ENCODE results near the gene EYA2. TPM values are rescaled to one million over a fixed set of nuclear protein-coding genes. Genes with fewer than 3 reads are reported as not detected.
A peak's percentile ranks its signal among the peaks of the same experiment; 100 is the strongest.

The EYA2 gene
- total RNA-seq, 2 donors from 2014 or later: 30.0 to 31.0 TPM

DNA sequence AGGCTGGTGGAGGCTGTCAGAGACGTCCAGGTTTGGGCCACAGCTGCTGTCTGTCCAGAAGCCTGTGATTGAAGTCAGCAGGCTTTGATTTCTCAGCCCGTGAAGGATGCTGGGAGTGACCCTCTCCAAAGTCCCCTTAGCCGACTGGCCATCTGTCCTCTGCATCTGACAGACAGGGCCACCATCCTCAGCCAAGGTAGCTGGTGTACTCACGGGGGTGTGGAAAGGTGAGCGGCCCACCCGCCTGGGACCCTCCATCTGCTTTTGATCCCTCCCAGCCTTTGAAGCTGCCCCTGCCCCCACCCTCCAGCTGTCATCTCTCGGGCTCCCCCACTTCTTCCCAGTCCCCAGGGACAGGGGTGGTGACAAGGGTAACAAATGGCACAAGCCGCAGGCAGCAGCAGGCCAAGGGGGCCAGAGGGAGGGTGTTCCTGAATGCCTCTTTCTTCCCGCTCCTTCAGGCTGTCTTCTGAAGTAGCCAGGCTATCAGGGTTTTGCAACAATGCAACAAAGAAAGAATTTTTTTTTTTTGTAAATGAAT is 84.4 kb downstream of the EYA2 start:
- intact Hi-C loops (cut with DNase I): no loop called here
- Histone ChIP-seq H3K9me3 (no peaks in the 10 kb centered on the region), H3K4me3 (no peak overlapping the region), H3K36me3 (no peaks in the 10 kb centered on the region), H3K27ac (peak overlapping the region; percentile 12 to 35), H3K4me1 (replicated peaks) (no peaks in the 10 kb centered on the region), H3K27me3 (replicated peaks; ENCODE audit: insufficient read depth) (no peaks in the 10 kb centered on the region)
- 66% methylated on average over 9 of the region's 9 CpGs for WGBS
- DNase-seq (ENCODE audit: low spot score): no peak
- no peak for TF ChIP-seq CTCF (IDR thresholded peaks at IDR 0.05)
- no peak for TF ChIP-seq POLR2A (IDR thresholded peaks at IDR 0.05)
- TF ChIP-seq POLR2AphosphoS5 (IDR thresholded peaks at IDR 0.05): no peak

- TF ChIP-seq CTCF (IDR thresholded peaks at IDR 0.05): no peak
- Histone ChIP-seq H3K9me3 (no peaks in the 10 kb centered on the region), H3K4me1 (replicated peaks) (no peaks in the 10 kb centered on the region), H3K4me3 (no peak overlapping the region), H3K27me3 (replicated peaks; ENCODE audit: insufficient read depth) (no peaks in the 10 kb centered on the region), H3K27ac (no peak overlapping the region), H3K36me3 (no peaks in the 10 kb centered on the region)
- 63% methylated on average over 8 of the region's 8 CpGs for WGBS
- intact Hi-C loops (cut with DNase I): no loop called here
- DNase-seq (ENCODE audit: low spot score): no peak
Observed at GRCh38 chr20:46979603-46980241, 85.1 kb downstream of the EYA2 start.

- no peaks in the 10 kb centered on the region for H3K9me3 ChIP-seq
- no peak for DNase-seq (ENCODE audit: low spot score)
- intact Hi-C loops (cut with DNase I): no loop called here
- H3K36me3 ChIP-seq: no peaks in the 10 kb centered on the region
- H3K4me3 ChIP-seq: no peak overlapping the region
- no peak overlapping the region for H3K27ac ChIP-seq
- TF ChIP-seq POLR2AphosphoS5 (IDR thresholded peaks at IDR 0.05) (no peak), CTCF (IDR thresholded peaks at IDR 0.05) (no peak), POLR2A (IDR thresholded peaks at IDR 0.05) (no peak)
- no peaks in the 10 kb centered on the region for H3K27me3 ChIP-seq (replicated peaks; ENCODE audit: insufficient read depth)
- H3K4me1 ChIP-seq (replicated peaks): no peaks in the 10 kb centered on the region
Observed at GRCh38 chr20:46981184-46981583, 86.5 kb downstream of the EYA2 start.

DNA sequence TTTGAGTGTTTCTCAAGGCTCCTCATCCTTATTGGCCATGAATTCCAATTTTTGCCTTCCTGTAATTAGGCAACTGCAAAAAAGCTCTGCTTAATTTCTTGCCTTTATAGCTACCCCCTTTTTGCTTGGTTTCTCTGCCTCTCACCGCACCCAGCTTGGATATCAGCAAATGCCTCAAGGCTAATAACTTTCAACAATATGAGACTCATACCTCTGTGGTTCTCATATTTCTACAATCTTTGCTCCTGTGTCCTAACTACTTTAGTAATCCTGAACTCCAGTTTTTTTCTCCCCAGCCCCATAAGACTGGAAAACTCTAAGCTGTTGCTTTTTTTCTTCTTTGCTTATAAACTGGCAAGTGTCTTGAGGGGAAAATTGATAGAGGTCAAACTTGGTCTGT is 88.8 kb downstream of the EYA2 start:
- intact Hi-C loops (cut with DNase I): no loop called here
- Histone ChIP-seq H3K36me3 (no peaks in the 10 kb centered on the region), H3K9me3 (no peaks in the 10 kb centered on the region), H3K4me1 (replicated peaks) (no peaks in the 10 kb centered on the region), H3K27me3 (replicated peaks; ENCODE audit: insufficient read depth) (no peaks in the 10 kb centered on the region), H3K27ac (peak overlapping the region in 1 of 2 donors; percentile 17), H3K4me3 (no peak overlapping the region)
- 71% methylated on average over 1 of the region's 1 CpG for WGBS
- DNase-seq (ENCODE audit: low spot score): no peak
- TF ChIP-seq POLR2AphosphoS5 (IDR thresholded peaks at IDR 0.05): no peak

DNA sequence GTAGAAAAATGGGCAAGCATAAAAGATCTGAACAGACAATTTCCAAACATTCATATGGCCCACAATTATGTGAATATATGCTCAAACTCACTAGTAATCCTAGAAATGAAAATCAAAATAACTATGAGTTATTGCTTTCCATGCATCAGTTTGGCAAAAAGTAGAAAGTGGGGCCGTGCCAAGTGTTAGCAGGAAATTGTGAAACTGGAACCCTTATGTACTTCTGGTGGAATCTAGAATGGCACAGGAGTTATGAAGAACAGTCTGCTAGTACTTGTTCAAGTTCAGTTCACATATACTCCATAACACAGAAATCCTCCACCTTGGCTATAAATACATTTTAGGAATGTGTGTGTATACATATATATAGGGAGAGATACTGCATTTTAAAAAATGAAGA is 89.8 kb downstream of the EYA2 start:
- H3K27me3 ChIP-seq (replicated peaks; ENCODE audit: insufficient read depth): no peaks in the 10 kb centered on the region
- WGBS: 55% methylated on average over 1 of the region's 1 CpG
- H3K27ac ChIP-seq: peak overlapping the region in 1 of 2 donors; percentile 35
- DNase-seq (ENCODE audit: low spot score): no peak
- H3K36me3 ChIP-seq: no peaks in the 10 kb centered on the region
- intact Hi-C loops (cut with DNase I): no loop called here
- no peak overlapping the region for H3K4me3 ChIP-seq
- H3K4me1 ChIP-seq (replicated peaks): no peaks in the 10 kb centered on the region
- TF ChIP-seq POLR2AphosphoS5 (IDR thresholded peaks at IDR 0.05) (peak; percentile 37), CTCF (IDR thresholded peaks at IDR 0.05) (no peak)
- no peaks in the 10 kb centered on the region for H3K9me3 ChIP-seq

Measured in prostate gland (tissue), 2 donors.